ENCODE results near the gene ABRACL. TPM values are rescaled to one million over a fixed set of nuclear protein-coding genes. Genes with fewer than 3 reads are reported as not detected.

The ABRACL gene
- total RNA-seq, 3 donors from 2014 or later, result 36.2 to 98.5 (median 92.3) TPM

GRCh38 chr6:139054001-139054400 is 25.5 kb downstream of the ABRACL start:
- intact Hi-C loops (cut with DNase I, micrococcal nuclease), result no loop called here
- ATAC-seq, result no peak
- H3K9me3 ChIP-seq, result no peaks in the 10 kb centered on the region
- DNase-seq, result no peak
- TF ChIP-seq CTCF (IDR thresholded peaks at IDR 0.05), result no peak
- no peak overlapping the region for H3K4me3 ChIP-seq
- no peaks in the 10 kb centered on the region for H3K4me1 ChIP-seq (ENCODE audit: low read depth)
- H3K36me3 ChIP-seq (ENCODE audit: low read depth), result no peaks in the 10 kb centered on the region

DNA sequence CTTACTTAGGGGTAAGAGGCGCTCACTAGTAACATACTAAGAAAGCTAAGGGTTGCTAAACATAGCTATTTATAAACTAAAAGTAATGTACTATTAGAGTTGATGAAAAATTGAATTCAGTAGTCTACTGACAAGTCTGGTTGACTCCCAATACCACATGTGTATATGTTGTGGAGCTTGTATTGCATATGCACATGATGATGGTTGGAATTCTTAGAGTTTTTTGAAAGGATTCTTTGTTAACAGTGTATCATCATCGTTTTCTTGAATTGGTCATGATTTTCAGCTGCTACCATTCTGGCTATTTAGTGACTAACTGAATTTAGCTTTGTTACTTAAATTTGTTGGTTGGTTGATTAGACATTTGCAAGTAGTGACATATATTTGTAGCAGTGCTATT is 27.2 kb downstream of the ABRACL start:
- DNase-seq (no peak), ATAC-seq (no peak)
- H3K36me3 ChIP-seq (ENCODE audit: low read depth), result no peaks in the 10 kb centered on the region
- H3K4me3 ChIP-seq, result no peak overlapping the region
- intact Hi-C loops (cut with DNase I, micrococcal nuclease), result no loop called here
- H3K9me3 ChIP-seq, result no peaks in the 10 kb centered on the region
- no peak for TF ChIP-seq CTCF (IDR thresholded peaks at IDR 0.05)
- no peaks in the 10 kb centered on the region for H3K4me1 ChIP-seq (ENCODE audit: low read depth)

DNA sequence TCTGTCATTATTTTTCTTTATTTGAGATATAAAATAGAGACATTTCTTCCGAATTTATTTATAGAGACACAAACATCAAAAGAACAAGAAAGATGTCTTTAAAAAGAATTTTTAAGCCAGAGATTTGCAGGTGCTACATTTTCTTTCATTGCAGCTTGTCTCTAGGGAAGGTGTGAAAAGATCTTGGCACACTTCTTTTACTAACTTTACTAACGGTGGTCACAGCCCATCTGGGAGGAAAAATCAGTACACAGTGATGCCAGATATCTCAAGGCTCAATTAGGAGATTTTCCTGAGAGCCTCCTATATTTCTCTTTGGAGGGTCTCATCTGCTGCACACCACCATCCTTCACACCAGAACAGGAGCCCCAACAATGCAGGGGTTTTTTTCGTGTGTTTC is 29.5 kb downstream of the ABRACL start:
- intact Hi-C loops (cut with DNase I, micrococcal nuclease), result no loop called here
- Histone ChIP-seq H3K4me3 (no peak overlapping the region), H3K9me3 (no peaks in the 10 kb centered on the region), H3K4me1 (ENCODE audit: low read depth) (no peaks in the 10 kb centered on the region), H3K36me3 (ENCODE audit: low read depth) (no peaks in the 10 kb centered on the region)
- TF ChIP-seq CTCF (IDR thresholded peaks at IDR 0.05), result no peak
- ATAC-seq (no peak), DNase-seq (no peak)

DNA sequence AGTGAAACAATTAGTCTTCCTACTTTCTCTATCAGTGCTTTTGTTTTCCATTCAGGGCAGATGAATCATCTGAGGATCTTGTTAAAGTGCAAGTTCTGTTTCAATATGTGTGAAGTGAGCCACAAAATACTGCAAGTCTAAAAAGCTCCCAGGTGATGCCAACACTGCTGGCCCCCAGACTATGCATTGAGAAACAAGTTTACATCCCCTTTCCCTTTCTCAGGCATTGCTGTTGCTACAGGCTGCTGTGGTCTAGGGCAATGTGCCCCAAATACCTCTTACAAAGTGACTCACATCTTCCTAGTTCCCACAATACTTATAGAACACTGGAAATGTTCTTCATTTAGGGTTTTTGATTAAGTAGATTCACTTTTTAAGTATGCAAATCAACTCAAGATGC is 31.8 kb downstream of the ABRACL start:
- Histone ChIP-seq H3K4me3 (no peak overlapping the region), H3K9me3 (no peaks in the 10 kb centered on the region), H3K36me3 (ENCODE audit: low read depth) (no peaks in the 10 kb centered on the region), H3K4me1 (ENCODE audit: low read depth) (no peaks in the 10 kb centered on the region)
- intact Hi-C loops (cut with DNase I, micrococcal nuclease), result no loop called here
- DNase-seq, result no peak
- TF ChIP-seq CTCF (IDR thresholded peaks at IDR 0.05), result no peak
- ATAC-seq, result no peak

GRCh38 chr6:139062932-139063646 is 34.5 kb downstream of the ABRACL start:
- intact Hi-C loops (cut with DNase I, micrococcal nuclease), result no loop called here
- no peaks in the 10 kb centered on the region for H3K4me1 ChIP-seq (ENCODE audit: low read depth)
- no peaks in the 10 kb centered on the region for H3K9me3 ChIP-seq
- no peaks in the 10 kb centered on the region for H3K36me3 ChIP-seq (ENCODE audit: low read depth)
- no peak for ATAC-seq
- no peak for DNase-seq
- no peak for TF ChIP-seq CTCF (IDR thresholded peaks at IDR 0.05)
- H3K4me3 ChIP-seq, result no peak overlapping the region

Data from mucosa of descending colon (tissue), 3 donors.